CD4-positive, alpha-beta T cell treated with Interferon gamma for 1 hour (primary cell): ENCODE measurements around the gene SLC15A5.

ENCODE experiments used
- DNase-seq: peaks from one replicate; pipeline ENCODE4 v3.0.0-alpha.2; 2020

SLC15A5 gene

DNA sequence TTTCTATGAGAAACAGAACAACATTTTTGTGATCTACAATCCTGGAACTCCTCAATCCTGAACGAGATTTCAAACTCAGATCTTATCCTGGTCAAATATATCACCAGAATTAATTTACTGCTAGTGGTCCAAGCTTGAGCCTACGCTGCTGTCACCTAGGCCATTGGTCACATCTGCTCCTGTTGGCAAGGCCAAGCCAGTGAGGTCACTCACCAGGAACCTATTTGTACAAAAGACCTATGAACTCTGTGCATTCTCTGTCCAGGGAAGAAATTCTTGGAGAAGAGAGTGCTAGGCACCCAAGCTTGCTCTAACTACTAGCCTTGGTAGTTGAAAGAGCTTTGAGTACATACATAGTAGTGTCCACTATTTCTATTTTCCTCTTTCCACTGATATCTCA lies 106.1 kb downstream of the SLC15A5 start:
- DNase-seq = no peak

DNA sequence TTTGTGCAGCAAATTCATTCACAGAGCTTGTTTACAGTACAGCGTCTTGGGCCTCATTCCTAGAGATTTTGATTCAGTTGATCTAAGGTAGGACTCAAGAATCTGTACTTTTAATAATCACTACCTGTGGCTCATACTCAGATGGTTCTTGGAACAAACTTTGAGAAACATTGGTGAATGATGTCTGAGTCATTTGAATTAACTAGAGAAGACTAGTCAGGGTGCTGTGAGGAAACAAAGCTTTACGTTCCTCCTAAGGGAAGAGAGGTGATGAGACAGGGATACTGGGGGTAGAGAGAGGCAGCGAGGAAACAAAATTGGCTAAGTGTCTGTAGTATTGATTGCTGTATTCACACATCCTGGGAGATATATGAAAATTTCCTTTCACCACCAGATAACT lies 109.4 kb downstream of the SLC15A5 start:
- DNase-seq = no peak

DNA sequence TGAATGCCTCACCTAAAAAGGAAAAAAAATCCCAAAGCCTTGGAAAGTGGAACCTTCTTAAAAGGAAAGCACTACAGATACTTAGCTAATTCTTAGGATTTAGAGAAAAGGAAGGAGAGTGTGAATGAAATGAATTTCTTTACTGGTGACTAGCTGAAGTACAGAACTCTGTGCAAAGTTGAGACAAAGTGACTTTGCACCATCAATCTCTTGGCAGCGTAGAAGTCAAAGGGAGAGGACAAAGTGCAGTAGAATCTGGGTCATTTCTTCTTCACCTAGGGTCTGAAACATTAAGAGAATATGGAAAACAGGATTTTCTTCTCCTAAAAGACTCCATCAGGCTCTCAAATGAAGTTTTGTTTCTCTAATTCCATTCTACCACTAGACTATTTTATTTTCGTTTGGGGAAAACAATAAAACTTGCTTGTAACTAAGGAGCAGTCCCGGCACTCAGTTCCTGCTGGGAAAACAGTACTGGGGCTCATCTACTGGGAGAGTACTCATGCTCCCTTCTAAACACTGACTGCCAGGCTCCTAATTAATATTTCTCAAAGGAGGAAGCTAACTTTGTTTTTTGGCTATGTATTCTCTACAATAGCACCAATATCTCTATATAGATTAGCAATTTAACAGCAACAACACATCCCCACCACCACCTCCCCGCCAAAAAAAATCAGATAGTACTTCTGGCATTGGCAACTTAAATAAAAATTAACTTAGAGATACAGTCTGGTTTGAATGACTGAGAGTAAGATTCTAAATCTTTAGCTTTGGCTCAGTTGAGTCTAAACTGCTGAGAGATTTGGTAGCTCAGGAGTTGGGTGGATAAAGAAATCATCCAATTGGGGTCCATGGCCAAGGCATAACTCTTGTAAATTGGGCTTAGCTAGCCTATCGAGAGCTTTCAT lies 110.7 kb downstream of the SLC15A5 start:
- no peak for DNase-seq

DNA sequence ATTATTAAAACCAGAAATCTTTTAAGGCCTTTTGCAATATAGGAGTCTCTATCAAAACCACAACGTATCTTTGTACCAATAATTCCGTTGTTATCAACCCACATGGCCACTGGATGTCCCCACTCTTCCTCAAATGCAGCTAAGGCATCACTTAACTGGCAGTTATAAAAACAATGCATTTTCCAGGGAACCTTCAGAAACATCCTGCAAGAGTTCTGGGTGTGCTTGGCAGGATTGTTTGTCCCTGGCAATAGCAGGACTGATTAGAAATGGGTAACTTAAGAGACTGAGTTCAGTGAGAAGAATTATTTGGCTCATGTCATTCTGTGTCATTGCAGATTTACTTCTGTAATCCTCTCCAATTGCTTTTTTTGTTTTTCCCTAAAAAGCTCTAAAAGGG lies 112.0 kb downstream of the SLC15A5 start:
- no peak for DNase-seq

DNA sequence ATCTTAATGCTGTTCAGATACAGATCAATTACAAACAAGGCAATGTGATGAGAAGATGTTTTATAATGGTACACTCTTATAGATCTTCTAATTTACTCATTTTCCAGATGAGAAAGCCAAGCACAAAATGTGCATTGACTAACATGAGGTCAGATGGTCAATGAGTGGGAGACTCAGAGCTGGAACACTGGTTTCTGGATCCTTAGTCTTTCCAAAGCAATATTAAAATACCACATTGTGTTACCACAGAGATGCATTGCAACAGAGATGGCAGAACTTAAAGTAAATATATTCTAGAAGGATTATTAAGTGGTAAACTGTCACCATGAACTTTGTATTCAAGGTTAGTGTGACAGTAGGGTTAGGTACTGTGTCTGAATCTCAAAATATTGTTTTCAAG lies 113.6 kb downstream of the SLC15A5 start:
- DNase-seq = no peak

DNA sequence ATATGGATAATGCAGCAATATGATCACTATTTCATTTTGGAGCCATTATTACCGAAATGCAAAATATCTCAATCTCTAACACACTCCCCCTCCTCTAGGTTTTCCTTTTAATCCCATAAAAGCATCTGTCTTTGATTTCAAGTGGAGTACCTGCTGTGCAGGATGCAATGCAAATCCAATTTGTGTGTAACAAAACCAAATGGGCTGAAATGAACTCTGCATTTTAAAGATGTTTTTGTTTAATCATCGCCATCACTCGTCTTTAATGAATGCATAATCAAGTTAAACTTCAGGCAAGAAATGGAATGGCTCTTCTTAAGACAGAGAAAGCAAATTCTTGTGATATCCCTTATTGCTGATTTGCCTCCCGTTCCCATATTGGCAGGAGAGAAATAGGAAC lies 114.3 kb downstream of the SLC15A5 start:
- DNase-seq = no peak

DNA sequence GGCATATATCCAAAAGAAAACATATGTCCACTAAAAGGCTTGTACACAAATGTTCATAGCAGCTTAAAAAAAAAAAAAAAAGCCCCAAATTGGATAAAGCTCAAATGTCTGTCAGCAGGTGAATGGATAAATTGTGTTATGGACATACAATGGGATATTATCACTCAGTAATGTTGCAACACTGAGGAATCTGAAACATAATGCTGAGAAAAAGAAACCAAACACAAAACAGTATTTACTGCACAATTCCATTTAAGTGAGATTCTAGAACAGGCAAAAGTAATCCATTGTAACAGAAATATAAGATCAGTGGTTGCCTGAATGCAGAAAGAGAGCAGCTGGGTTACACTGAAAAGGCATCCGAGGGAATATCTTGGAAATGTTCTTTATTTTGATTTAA lies 117.9 kb downstream of the SLC15A5 start:
- DNase-seq = no peak

DNA sequence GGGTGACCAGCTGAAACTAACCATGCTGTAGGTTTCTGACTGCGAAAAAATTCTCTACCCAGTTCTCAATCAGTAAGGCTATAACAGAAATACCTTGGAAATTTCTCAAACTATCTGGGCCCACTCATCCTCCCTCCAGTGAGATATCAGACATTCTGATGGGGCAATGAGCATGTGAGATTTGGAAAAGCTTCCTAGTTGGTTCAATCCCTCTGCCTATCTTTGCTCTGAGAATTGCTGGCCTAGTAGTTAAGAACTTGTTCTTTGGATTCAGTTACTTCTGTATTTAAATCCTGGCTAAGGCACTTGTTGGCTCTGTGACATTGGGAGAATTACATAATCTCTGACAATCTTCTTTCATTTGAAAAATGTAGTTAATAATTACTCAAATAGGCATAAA lies 119.4 kb downstream of the SLC15A5 start:
- DNase-seq = no peak

DNA sequence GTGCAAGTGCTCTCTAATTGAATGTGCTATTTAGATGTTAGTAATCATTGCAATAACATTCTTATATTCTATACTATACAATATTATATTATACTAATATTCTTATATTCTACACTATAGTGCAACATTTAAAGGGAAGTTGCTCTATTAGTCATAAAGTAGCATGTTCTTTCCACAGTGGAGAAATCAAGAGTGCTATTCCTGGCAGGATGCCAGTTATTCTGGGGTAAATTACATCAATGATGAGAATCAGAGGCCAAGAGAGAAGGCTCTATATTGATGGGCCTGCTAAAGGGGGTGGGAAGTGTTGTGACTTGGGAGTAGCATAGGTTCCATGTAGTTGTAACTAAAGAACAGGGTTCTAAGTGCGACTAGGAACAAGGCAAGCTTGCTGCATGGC lies 121.5 kb downstream of the SLC15A5 start:
- no peak for DNase-seq

DNA sequence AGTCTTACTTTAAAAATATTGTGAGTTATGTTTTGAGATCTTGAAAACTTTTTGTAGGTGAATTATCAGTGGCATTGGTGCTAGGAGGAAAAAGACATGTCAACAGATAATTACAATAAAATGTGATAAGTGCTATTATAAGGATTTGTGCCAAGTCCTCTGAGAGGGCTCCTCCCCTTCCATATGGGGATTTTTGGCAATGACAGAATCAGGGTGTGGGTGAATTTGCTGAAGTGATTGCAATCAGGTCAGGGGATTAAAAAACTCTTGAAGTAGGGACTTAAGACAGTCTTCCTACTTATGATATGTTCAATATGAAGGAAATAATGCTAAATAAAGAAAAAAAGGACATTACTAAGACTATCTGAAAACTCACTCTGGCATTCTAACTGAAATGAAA lies 122.5 kb downstream of the SLC15A5 start:
- no peak for DNase-seq

DNA sequence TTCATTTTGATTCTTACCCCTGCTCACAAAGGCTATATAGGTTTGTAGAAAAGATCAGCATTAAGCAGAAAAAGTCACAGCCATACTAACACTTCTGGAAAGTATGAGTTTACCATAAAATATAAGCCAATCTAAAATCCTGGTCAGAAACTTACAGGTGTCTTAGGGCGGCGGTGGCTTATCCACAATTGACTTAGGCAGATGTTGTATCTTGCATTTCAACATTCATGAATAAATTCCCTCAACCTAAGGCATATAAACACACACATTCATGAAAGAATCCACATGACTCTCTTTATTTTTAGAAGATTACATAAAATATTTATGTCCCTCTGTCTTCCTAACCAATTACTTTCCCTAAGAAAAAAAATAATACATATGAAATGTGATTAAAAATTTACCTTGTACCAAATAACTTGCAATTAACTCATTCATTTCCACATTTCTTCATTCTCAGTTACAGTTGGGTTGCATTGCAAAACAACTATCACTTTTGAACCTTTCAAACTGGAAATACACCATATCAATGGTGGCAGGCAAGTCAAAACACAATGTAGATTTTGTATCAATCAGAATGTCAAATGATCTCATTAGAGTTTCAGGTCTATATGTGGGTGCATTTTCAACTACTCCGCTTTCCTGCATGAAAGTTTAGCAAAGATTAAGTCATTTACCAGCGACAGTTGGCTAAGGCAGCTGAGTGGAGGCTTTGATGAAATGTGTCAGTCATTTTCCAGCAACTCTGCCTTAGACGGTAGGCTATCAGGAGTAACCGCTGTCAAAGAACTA lies 124.4 kb downstream of the SLC15A5 start:
- DNase-seq = no peak

DNA sequence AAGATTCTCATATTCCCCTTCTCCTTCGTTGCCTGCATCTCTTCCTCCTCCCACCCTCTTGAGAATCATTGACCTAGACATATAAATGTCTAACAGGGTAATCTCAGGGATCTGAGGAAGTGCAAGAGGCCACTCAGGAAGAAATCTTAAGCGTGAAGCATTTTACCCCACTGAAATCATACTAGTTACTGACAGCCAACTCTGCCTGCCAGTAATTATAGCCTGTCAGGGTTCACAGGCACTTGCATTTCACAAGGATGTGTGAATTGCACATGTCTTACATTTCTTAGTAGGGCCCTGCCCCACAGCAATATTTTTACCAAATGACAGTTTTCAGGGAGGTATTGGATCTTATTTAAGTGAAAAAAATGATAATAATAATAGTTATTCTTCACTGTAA lies 127.2 kb downstream of the SLC15A5 start:
- no peak for DNase-seq

DNA sequence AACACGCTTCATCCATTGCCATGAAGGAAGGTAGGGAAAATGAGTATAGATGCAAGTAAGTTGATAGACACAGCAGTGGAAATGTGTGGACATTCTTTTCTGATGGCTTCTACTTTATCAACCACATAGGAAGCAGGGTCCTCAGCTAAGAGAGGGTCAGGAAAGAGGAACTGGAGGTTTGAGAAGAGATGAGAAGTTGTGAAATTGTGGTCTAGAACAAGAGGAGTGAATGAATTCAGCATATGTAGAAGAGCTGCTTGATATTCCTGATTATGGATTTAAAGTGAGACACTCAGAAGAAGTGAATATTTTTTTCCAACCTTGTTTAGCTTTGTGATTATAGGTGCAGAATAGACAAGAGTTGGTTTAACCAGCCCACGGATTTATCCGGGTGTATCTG lies 128.5 kb downstream of the SLC15A5 start:
- no peak for DNase-seq
